Spleen (tissue), 7 donors: ENCODE data around the gene RNF103.

Experiments
- POLR2A ChIP-seq, 3 donors: fragments of 450-650 bp; IDR thresholded peaks; one replicate each; pipeline ENCODE4 v1.5.1; 2017; ENCODE audit warnings: antibody characterized with exemption in 3 of 3, mild to moderate bottlenecking in 1 of 3
- POLR2AphosphoS5 ChIP-seq, 3 donors: sonication (generic); formaldehyde crosslinking; IDR thresholded peaks; one replicate each; pipeline ENCODE4 v1.5.1; 2017; ENCODE audit warnings: antibody characterized with exemption in 3 of 3
- TF ChIP-seq, protein P1 (sequence below), 11 experiments: fragments of 200-600 bp in 7 of 11; fragments of 450-650 bp in 4 of 11; sonication (generic) in 4 of 11; IDR thresholded peaks in 8 of 11; conservative IDR thresholded peaks in 3 of 11; 1 replicate in 7 of 11; 2 replicates in 4 of 11; pipeline versions ENCODE4 v1.4.0 to v1.8.0; 2016 to 2021; ENCODE audit warnings: antibody characterized with exemption in 11 of 11, inconsistent platforms in 4 of 11, mild to moderate bottlenecking in 1 of 11
- donor health status: DM: no; HTN: no; CAD: no; lungs with moderate emphysema.
- donor health status: DM: no; HTN: no; CAD: no.
- donor health status: DM: no; HTN: no; CAD: no.

DNA sequence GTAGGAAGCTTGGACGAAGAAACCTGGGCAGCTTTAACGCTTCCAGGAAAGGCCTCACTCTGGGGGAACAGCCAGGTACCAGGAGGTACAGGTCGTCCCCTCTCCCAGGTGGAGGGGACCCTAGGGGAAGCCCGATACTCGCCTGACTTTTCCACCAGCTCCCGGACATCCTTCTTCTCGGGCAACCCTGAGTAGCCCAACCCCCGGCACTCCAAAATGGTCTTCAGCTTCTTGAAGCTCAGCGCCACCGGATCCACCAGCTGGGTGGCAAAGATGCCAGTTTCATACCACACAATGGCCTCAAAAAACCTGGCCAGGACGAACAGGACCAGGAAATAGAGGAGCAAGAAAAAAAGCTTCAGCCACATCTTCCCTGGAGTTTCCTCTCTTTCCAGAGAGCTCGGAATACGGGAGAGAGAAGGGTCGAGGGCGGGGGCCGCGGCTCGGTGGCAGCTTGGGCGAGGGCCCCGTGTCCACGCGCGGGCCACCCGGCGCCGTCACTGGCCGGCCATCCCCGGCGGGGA, 1.1 kb downstream of the RNF103 start:
- TF ChIP-seq, protein P1, sequence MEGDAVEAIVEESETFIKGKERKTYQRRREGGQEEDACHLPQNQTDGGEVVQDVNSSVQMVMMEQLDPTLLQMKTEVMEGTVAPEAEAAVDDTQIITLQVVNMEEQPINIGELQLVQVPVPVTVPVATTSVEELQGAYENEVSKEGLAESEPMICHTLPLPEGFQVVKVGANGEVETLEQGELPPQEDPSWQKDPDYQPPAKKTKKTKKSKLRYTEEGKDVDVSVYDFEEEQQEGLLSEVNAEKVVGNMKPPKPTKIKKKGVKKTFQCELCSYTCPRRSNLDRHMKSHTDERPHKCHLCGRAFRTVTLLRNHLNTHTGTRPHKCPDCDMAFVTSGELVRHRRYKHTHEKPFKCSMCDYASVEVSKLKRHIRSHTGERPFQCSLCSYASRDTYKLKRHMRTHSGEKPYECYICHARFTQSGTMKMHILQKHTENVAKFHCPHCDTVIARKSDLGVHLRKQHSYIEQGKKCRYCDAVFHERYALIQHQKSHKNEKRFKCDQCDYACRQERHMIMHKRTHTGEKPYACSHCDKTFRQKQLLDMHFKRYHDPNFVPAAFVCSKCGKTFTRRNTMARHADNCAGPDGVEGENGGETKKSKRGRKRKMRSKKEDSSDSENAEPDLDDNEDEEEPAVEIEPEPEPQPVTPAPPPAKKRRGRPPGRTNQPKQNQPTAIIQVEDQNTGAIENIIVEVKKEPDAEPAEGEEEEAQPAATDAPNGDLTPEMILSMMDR (IDR thresholded peaks at IDR 0.05 in 8 of 11, conservative IDR thresholded peaks at IDR 0.05 in 3 of 11) = no peak
- TF ChIP-seq POLR2A (IDR thresholded peaks at IDR 0.05) = no peak
- peak in 2 of 3 donors; percentile 11 to 13 for TF ChIP-seq POLR2AphosphoS5 (IDR thresholded peaks at IDR 0.05)
